K562 (cell line): ENCODE data around the gene ZNF362. TPM values are rescaled to one million over a fixed set of nuclear protein-coding genes. Genes with fewer than 3 reads are reported as not detected.

Source experiments
- ATAC-seq: fragments of 200-7000 bp; cut with Tn5 transposase; 3 replicates; pipeline ENCODE4 v1.9.1; 2020; ENCODE audit warnings: moderate library complexity
- BruUV-seq: library from RNA; stranded (reverse); fragments of 400-500 nt; replicated peaks from 2 replicates; lab custom pipeline; 2021; lab: Mats Ljungman, UMichigan
- CTCF ChIA-PET: fragments of 300-600 bp; formaldehyde crosslinking; extraction: SDS; loops from one replicate; lab custom pipeline; 2021; ENCODE audit warnings: low intra/inter-chr PET ratio; lab: Yijun Ruan, JAX
- POLR2A ChIA-PET: fragments of 300-600, 350-650 bp; sonication (Branson Sonifier 250); formaldehyde crosslinking; extraction: SDS; loops from one replicate; lab custom pipeline; 2021; ENCODE audit warnings: antibody characterized with exemption, inconsistent platforms; lab: Yijun Ruan, JAX
- DNase-seq, 4 experiments: peaks; one replicate each; pipeline versions ENCODE4 v3.0.0 to v3.0.0-alpha.2; 2011 to 2018; ENCODE audit warnings: low spot score in 3 of 4, mixed read lengths in 3 of 4; ENCODE audit errors: extremely low read depth in 1 of 4
- FAIRE-seq: peaks from 2 replicates; lab custom pipeline; 2011; peaks lifted over from hg19 to GRCh38; lab: Jason Lieb, UNC
- H2AFZ ChIP-seq: 2 replicates; pipeline ENCODE4 v1.6.0; 2011; ENCODE audit warnings: low read depth, low read length, control low read depth, inconsistent platforms
- H3K27ac ChIP-seq: fragments of 200-600 bp; 3 replicates; pipeline ENCODE4 v1.8.0; 2011; ENCODE audit warnings: low read depth, mild to moderate bottlenecking, control low read depth, inconsistent platforms, low read length, moderate library complexity, mixed read lengths; ENCODE audit errors: extremely low read depth
- H3K27me3 ChIP-seq, 2 experiments: fragments of 300-600 bp in 1 of 2; 2 replicates in 1 of 2; 3 replicates in 1 of 2; pipeline versions ENCODE4 v1.6.0 to v1.8.0; 2011; ENCODE audit warnings: inconsistent platforms in 2 of 2, low read length in 2 of 2, mild to moderate bottlenecking in 1 of 2, mixed read lengths in 1 of 2, moderate library complexity in 1 of 2; ENCODE audit not compliant: control insufficient read depth in 2 of 2, insufficient read depth in 2 of 2
- H3K36me3 ChIP-seq: fragments of 300-600 bp; 3 replicates; pipeline ENCODE4 v1.8.0; 2011; ENCODE audit warnings: mild to moderate bottlenecking, low read length, inconsistent platforms; ENCODE audit not compliant: control insufficient read depth, insufficient read depth
- H3K4me1 ChIP-seq, 2 experiments: fragments of 200-600 bp in 1 of 2; replicated peaks in 1 of 2; 2 replicates in 1 of 2; 3 replicates in 1 of 2; pipeline versions ENCODE4 v1.5.1 to v1.8.0; 2011; ENCODE audit warnings: inconsistent platforms in 2 of 2, low read length in 2 of 2, mild to moderate bottlenecking in 1 of 2, mixed read lengths in 1 of 2, moderate library complexity in 1 of 2; ENCODE audit not compliant: control insufficient read depth in 2 of 2, insufficient read depth in 2 of 2
- H3K4me2 ChIP-seq: 2 replicates; pipeline ENCODE4 v1.6.1; 2011; ENCODE audit warnings: low read length, control low read depth, inconsistent platforms, mixed read lengths; ENCODE audit not compliant: insufficient read depth
- H3K4me3 ChIP-seq: fragments of 200-600 bp; sonication (generic), shearing (Covaris generic); 2 replicates; pipeline ENCODE4 v1.5.1; 2016; ENCODE audit warnings: control low read depth, inconsistent platforms
- H3K79me2 ChIP-seq: fragments of 200-600 bp; 3 replicates; pipeline ENCODE4 v1.8.0; 2011; ENCODE audit warnings: low read length, inconsistent platforms; ENCODE audit not compliant: control insufficient read depth, insufficient read depth
- H3K9ac ChIP-seq, 2 experiments: 2 replicates each; pipeline versions ENCODE4 v1.6.0 to v1.6.1; 2011; ENCODE audit warnings: low read depth in 2 of 2, low read length in 2 of 2, control low read depth in 1 of 2, inconsistent platforms in 1 of 2, mild to moderate bottlenecking in 1 of 2, mixed read lengths in 1 of 2; ENCODE audit not compliant: insufficient read depth in 1 of 2
- H3K9me1 ChIP-seq: one replicate; pipeline ENCODE4 v1.6.0; 2011; ENCODE audit warnings: inconsistent platforms, mild to moderate bottlenecking, low read length, moderate library complexity; ENCODE audit not compliant: control insufficient read depth, insufficient read depth
- H3K9me3 ChIP-seq: replicated peaks from 2 replicates; pipeline ENCODE4 v1.5.1; 2011; ENCODE audit warnings: low read depth, low read length, inconsistent platforms; ENCODE audit not compliant: control insufficient read depth, insufficient read depth
- H4K20me1 ChIP-seq: replicated peaks from 2 replicates; pipeline ENCODE4 v1.6.1; 2011; ENCODE audit warnings: low read length, inconsistent platforms, mixed read lengths; ENCODE audit not compliant: control insufficient read depth, insufficient read depth
- BCOR ChIP-seq: fragments of 450-650 bp; IDR thresholded peaks from 2 replicates; pipeline ENCODE4 v1.6.1; 2016
- CBX2 ChIP-seq: fragments of 200-600 bp; sonication (generic); IDR thresholded peaks from one replicate; pipeline ENCODE4 v1.6.1; 2012; ENCODE audit warnings: mild to moderate bottlenecking, low read length, inconsistent platforms; ENCODE audit not compliant: insufficient read depth, poor library complexity, severe bottlenecking
- HDAC2 ChIP-seq: fragments of 450-650 bp; IDR thresholded peaks from 2 replicates; pipeline ENCODE4 v1.6.1; 2016; ENCODE audit warnings: mild to moderate bottlenecking
- KDM1A ChIP-seq, 2 experiments: fragments of 450-650 bp; IDR thresholded peaks; 2 replicates each; pipeline ENCODE4 v1.6.1; 2016; ENCODE audit warnings: mild to moderate bottlenecking in 2 of 2
- NR2C2 ChIP-seq, 2 experiments: fragments of 200-800 bp in 1 of 2; sonication (Bioruptor generic) in 1 of 2; sonication (generic) in 1 of 2; formaldehyde crosslinking in 1 of 2; IDR thresholded peaks; 2 replicates each; pipeline versions ENCODE4 v1.6.1 to v1.8.0; 2016 to 2022; ENCODE audit warnings: mild to moderate bottlenecking in 1 of 2, missing compliant biosample characterization in 1 of 2, missing genetic modification characterization in 1 of 2, missing genetic modification reagents in 1 of 2
- OTX1 ChIP-seq: fragments of 450-650 bp; formaldehyde crosslinking; IDR thresholded peaks from 2 replicates; pipeline ENCODE4 v1.4.0; 2022; ENCODE audit warnings: mild to moderate bottlenecking
- PCBP2 ChIP-seq: fragments of 200-400 bp; formaldehyde crosslinking; IDR thresholded peaks from 2 replicates; pipeline ENCODE4 v1.6.1; 2018; ENCODE audit warnings: low read length, low read depth, mild to moderate bottlenecking, moderate library complexity; ENCODE audit not compliant: poor library complexity, severe bottlenecking
- POLR2A ChIP-seq: fragments of 450-650 bp; conservative IDR thresholded peaks from 2 replicates; pipeline ENCODE4 v1.6.1; 2016
- RBM25 ChIP-seq: fragments of 200-400 bp; formaldehyde crosslinking; IDR thresholded peaks from 2 replicates; pipeline ENCODE4 v1.6.1; 2018; ENCODE audit warnings: low read length, low read depth, moderate library complexity; ENCODE audit not compliant: severe bottlenecking
- ZBTB26 ChIP-seq: fragments of 450-650 bp; formaldehyde crosslinking; IDR thresholded peaks from 2 replicates; pipeline ENCODE4 v1.4.0; 2022; ENCODE audit warnings: missing genetic modification characterization
- ZNF146 ChIP-seq: IDR thresholded peaks from one replicate; pipeline ENCODE4 v1.6.1; 2018; ENCODE audit warnings: missing compliant biosample characterization; ENCODE audit not compliant: unreplicated experiment
- ZNF24 ChIP-seq: fragments of 450-650 bp; IDR thresholded peaks from 2 replicates; pipeline ENCODE4 v1.6.1; 2016
- ZNF512 ChIP-seq: IDR thresholded peaks from 2 replicates; pipeline ENCODE4 v1.6.1; 2016; ENCODE audit warnings: missing genetic modification characterization, missing compliant biosample characterization
- WGBS: fragments of 100-300 bp; shearing (Covaris generic); methylation state at CpG from one replicate; pipeline ENCODE4 v1.1.6; 2016; ENCODE audit warnings: low coverage, mixed read lengths; ENCODE audit not compliant: insufficient coverage; ENCODE audit errors: missing lambda C conversion rate; 5-methylcytosine and 5-hydroxymethylcytosine counted together
- in situ Hi-C: fragments of 300-500 bp; cut with MboI; formaldehyde crosslinking; loops from 4 replicates; pipeline ENCODE4 v1.15.0; 2018; ENCODE audit warnings: inconsistent platforms, mixed read lengths
- intact Hi-C: fragments of 100-400 bp; cut with micrococcal nuclease; formaldehyde crosslinking; loops from 2 replicates; pipeline ENCODE4 v1.14.2; 2022
- polyA plus RNA-seq, 8 experiments: library from polyadenylated mRNA; depleted of rRNA in 4 of 8; stranded (reverse) in 5 of 8; unstranded in 3 of 8; fragments of >200 nt; fragmentation: Nextera tagmentation in 2 of 8; fragmentation: Illumina TruSeq in 1 of 8; extraction: Ambion mirVana in 2 of 8; extraction: Trizol in 1 of 8; gene quantifications; 2 replicates each; pipeline versions ENCODE4 v1.2.1 to v1.2.3, GENCODE V29; 2011 to 2014; ENCODE audit warnings: inconsistent platforms in 1 of 8, missing spikeins in 1 of 8
- total RNA-seq, 7 experiments: library from RNA; depleted of rRNA in 6 of 7; stranded (reverse); fragments of >200 nt in 6 of 7; fragmentation: Illumina TruSeq in 2 of 7; extraction: Trizol in 2 of 7; gene quantifications; 2 replicates each; pipeline versions ENCODE4 v1.2.1 to v1.2.3, GENCODE V29; 2011 to 2021; ENCODE audit warnings: low replicate concordance in 1 of 7

Gene ZNF362
- total and polyA plus RNA-seq, 9 of the 15 experiments (the other 6 are each of a cell fraction or from before 2014, with no cell fraction given), result 0.01 to 1.1 (median 0.35) TPM; not detected in 1

GRCh38 chr1:33250217-33250616 is 6.1 kb upstream of the ZNF362 start:
- peaks cover 6 to 40% of the 10 kb centered on the region in 2 experiments; a peak in 4 of 5 replicates for H3K27me3 ChIP-seq
- WGBS, result 3% methylated on average over 5 of the region's 5 CpGs
- H3K27ac ChIP-seq, result no peak overlapping the region
- DNase-seq, result no peak
- H3K79me2 ChIP-seq, result no peaks in the 10 kb centered on the region
- no peak for ATAC-seq
- H3K36me3 ChIP-seq, result no peaks in the 10 kb centered on the region
- in situ Hi-C loops (no loop called here), intact Hi-C loops (no loop called here)
- H3K4me2 ChIP-seq, result no peak overlapping the region
- H3K9me3 ChIP-seq, result no peaks in the 10 kb centered on the region; the same call in 1 of the 2 replicates
- H3K4me3 ChIP-seq, result no peak overlapping the region
- H2AFZ ChIP-seq, result no peak overlapping the region
- ChIA-PET POLR2A (no interaction called here), CTCF (no interaction called here)
- no peaks in the 10 kb centered on the region; a peak in 1 of 5 replicates for H3K4me1 ChIP-seq
- BruUV-seq, result no TSS peak
- H4K20me1 ChIP-seq, result no peaks in the 10 kb centered on the region
- H3K9ac ChIP-seq, result no peak overlapping the region
- TF ChIP-seq NR2C2 (CRISPR knock-in tag; IDR thresholded peaks at IDR 0.05), result no peak
- no peak for TF ChIP-seq NR2C2 (tag; IDR thresholded peaks at IDR 0.05)
- no peak for TF ChIP-seq POLR2A
- no peak for TF ChIP-seq HDAC2
- TF ChIP-seq BCOR, result peak; percentile 44; the same call in 1 of the 2 replicates
- peak; percentile 70 for TF ChIP-seq RBM25
- peak; percentile 88 for TF ChIP-seq ZNF146
- peak in 1 of 2 experiments; percentile 27; a peak in 1 of 4 replicates for TF ChIP-seq KDM1A (IDR thresholded peaks at IDR 0.05)
- TF ChIP-seq ZNF24, result peak; percentile 3; the same call in 1 of the 2 replicates
- TF ChIP-seq, all 486 proteins: peak for 5
- no peak for FAIRE-seq
- no peaks in the 10 kb centered on the region for H3K9me1 ChIP-seq

- TF ChIP-seq ZNF512 (tag) (peak; percentile 82), CBX2 (no peak), PCBP2 (no peak), ZBTB26 (0 out of 2 replicates have a peak, but pooled peaks have one; percentile 67), OTX1 (CRISPR knock-in tag) (peak; percentile 53; the same call in 1 of the 2 replicates)
- H3K9me3 ChIP-seq, result no peaks in the 10 kb centered on the region; the same call in 1 of the 2 replicates
- H2AFZ ChIP-seq, result no peak overlapping the region
- no peaks in the 10 kb centered on the region for H4K20me1 ChIP-seq
- no peaks in the 10 kb centered on the region for H3K9me1 ChIP-seq
- peaks cover 7 to 45% of the 10 kb centered on the region in 2 experiments; a peak in 4 of 5 replicates for H3K27me3 ChIP-seq
- ChIA-PET CTCF (no interaction called here), POLR2A (no interaction called here)
- no peaks in the 10 kb centered on the region for H3K36me3 ChIP-seq
- FAIRE-seq, result no peak
- no peak overlapping the region for H3K4me3 ChIP-seq
- no peak overlapping the region for H3K27ac ChIP-seq
- H3K4me2 ChIP-seq, result no peak overlapping the region
- WGBS, result 2% methylated on average over 3 of the region's 3 CpGs
- intact Hi-C loops (no loop called here), in situ Hi-C loops (no loop called here)
- DNase-seq, result no peak
- no peak for ATAC-seq
- H3K9ac ChIP-seq, result no peak overlapping the region
- no peaks in the 10 kb centered on the region for H3K79me2 ChIP-seq
- no TSS peak for BruUV-seq
- peaks cover 0 to 4% of the 10 kb centered on the region in 2 experiments; a peak in 1 of 5 replicates for H3K4me1 ChIP-seq
These were observed 5.6 kb upstream of the ZNF362 start for GRCh38 chr1:33250724-33251123.
